T-helper 17 cell (primary cell): ENCODE results near the gene ZEB1. TPM values are rescaled to one million over a fixed set of nuclear protein-coding genes. Genes with fewer than 3 reads are reported as not detected.

Experiments
- ATAC-seq: fragments of 150-1000 bp; cut with Tn5 transposase; 2 replicates; pipeline ENCODE4 v1.10.0; 2021; ENCODE audit warnings: mild to moderate bottlenecking, moderate library complexity
- DNase-seq, 3 donors: peaks; one replicate each; pipeline versions ENCODE4 v3.0.0 to v3.0.0-alpha.2; 2020 to 2021
- H3K9me3 ChIP-seq: one replicate; pipeline ENCODE4 v1.7.0; 2013; ENCODE audit warnings: low read length, mild to moderate bottlenecking; ENCODE audit not compliant: control insufficient read depth, poor library complexity, severe bottlenecking
- H3K27ac Mint-ChIP-seq: one replicate; pipeline ENCODE4 v1.8.0; 2022; ENCODE audit warnings: mild to moderate bottlenecking, moderate library complexity, mixed read lengths
- H3K27me3 Mint-ChIP-seq: one replicate; pipeline ENCODE4 v1.8.0; 2022; ENCODE audit warnings: mixed read lengths
- H3K36me3 Mint-ChIP-seq: one replicate; pipeline ENCODE4 v1.8.0; 2022; ENCODE audit warnings: low read depth, mixed read lengths
- H3K4me1 Mint-ChIP-seq: one replicate; pipeline ENCODE4 v1.8.0; 2022; ENCODE audit warnings: mild to moderate bottlenecking, mixed read lengths
- H3K4me3 Mint-ChIP-seq: one replicate; pipeline ENCODE4 v1.8.0; 2022; ENCODE audit warnings: mild to moderate bottlenecking, moderate library complexity, mixed read lengths
- total RNA-seq, 4 donors: library from RNA in 2 of 4; stranded (reverse) in 2 of 4; gene quantifications; one replicate each; pipeline ENCODE4 v1.2.3 and lab custom pipeline; 2022 to 2026

ZEB1 gene
- total RNA-seq, 2 donors from 2014 or later, result 94.6 to 97.6 TPM

DNA sequence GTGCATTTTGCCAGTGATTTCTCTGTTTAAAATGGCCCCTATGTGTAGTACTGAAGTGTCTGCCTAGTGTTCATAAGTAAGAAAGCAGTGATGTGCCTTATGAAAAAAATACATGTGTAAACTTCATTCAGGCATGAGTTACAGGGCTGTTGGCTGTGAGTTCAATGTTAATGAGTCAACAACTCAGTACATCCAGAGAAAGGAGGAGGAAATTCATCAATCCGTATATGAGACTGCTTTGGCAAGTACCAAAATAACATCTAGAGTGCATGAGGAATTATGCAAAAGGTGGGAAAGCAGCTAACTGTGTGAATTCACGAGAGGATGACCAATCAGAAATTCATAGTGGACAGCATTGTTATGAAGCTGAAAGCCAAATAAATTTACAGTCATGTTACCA, 255.6 kb downstream of the ZEB1 start:
- Mint-ChIP-seq H3K27me3 (peaks cover 9% of the 10 kb centered on the region), H3K36me3 (no peaks in the 10 kb centered on the region), H3K27ac (no peak overlapping the region), H3K4me1 (peaks cover 2% of the 10 kb centered on the region), H3K4me3 (no peak overlapping the region)
- no peak for ATAC-seq
- DNase-seq, result no peak
- H3K9me3 ChIP-seq, result peaks cover 2% of the 10 kb centered on the region

DNA sequence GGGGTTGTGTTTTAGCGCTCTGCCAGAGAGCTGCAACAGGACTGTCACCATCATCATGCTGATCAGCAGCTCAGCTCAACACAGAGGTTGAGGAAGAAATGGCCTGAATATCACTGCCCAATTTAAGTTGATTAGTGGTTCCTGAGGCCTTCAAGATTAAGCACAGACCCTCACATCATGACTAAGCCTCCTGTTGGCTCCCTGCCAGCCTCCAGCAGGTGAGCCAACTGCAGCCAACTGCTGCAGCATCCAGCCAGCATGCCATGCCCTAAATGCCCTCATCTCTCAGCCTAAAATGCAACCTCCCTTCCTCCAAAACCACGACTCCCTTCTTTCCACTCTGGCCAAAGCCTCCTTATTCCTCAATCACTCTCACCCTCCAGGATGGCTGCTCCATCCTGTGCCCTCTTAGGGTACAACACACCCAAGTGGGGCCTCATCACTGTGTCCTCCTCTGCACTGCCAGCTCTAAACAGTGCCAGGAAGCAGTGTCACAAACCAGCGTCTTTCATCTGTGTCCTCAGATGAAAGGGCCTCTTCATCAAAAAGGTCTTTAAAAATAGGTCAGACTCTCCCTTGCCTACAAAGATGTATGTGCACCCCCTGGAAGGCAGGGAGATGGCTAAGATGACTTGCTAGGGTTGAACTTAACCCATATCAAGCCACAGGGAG, 259.3 kb downstream of the ZEB1 start:
- Mint-ChIP-seq H3K27ac (no peak overlapping the region), H3K36me3 (no peaks in the 10 kb centered on the region), H3K27me3 (peaks cover 14% of the 10 kb centered on the region), H3K4me1 (peaks cover 2% of the 10 kb centered on the region), H3K4me3 (no peak overlapping the region)
- peaks cover 2% of the 10 kb centered on the region for H3K9me3 ChIP-seq
- DNase-seq (no peak), ATAC-seq (peak; percentile 62)

DNA sequence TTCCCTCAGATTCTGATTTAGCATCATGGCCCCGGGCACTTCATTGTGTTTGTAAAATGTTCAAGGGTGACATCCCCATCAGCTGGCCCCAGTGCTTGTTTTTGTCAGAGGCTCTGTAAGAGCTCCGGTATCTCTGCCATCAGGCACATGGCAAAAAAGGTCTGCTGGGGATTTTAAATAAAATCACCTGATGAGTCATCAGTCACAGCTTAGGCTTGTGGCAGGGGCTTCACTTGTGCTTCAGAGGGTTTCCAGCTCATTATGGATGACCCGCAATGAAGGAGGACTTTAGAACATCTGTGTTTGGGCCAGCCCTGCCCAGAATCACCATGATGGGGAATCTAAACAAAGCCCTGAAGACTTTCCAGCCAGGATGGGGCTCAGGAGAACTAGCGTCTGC, 259.9 kb downstream of the ZEB1 start:
- peaks cover 2% of the 10 kb centered on the region for H3K9me3 ChIP-seq
- peaks cover 2% of the 10 kb centered on the region for H3K4me1 Mint-ChIP-seq
- no peak for DNase-seq
- H3K27me3 Mint-ChIP-seq, result peaks cover 21% of the 10 kb centered on the region
- no peak overlapping the region for H3K4me3 Mint-ChIP-seq
- H3K36me3 Mint-ChIP-seq, result no peaks in the 10 kb centered on the region
- no peak overlapping the region for H3K27ac Mint-ChIP-seq
- no peak for ATAC-seq
